Left renal cortex interstitium (tissue), 4 donors: ENCODE data around the gene UBE3C. TPM values are rescaled to one million over a fixed set of nuclear protein-coding genes. Genes with fewer than 3 reads are reported as not detected.
"Not testable (repeated sequence)": the region's sequence is repeated elsewhere in the genome, so short reads cannot be mapped to it uniquely, and the experiment has no call there.

Experiments used
- DNase-seq, 4 donors: peaks; one replicate each; pipeline ENCODE4 v3.0.0-alpha.2; 2013; ENCODE audit warnings: low read depth in 4 of 4, low spot score in 2 of 4, missing footprints in 1 of 4
- polyA plus RNA-seq, 4 donors: library from polyadenylated mRNA; unstranded; fragments of 120-200 nt; gene quantifications; one replicate each; pipeline ENCODE4 v1.2.1, GENCODE V29; 2013; ENCODE audit not compliant: insufficient read length in 4 of 4

UBE3C gene
- polyA plus RNA-seq, 4 donors, result 36.2 to 45.0 (median 44.2) TPM

DNA sequence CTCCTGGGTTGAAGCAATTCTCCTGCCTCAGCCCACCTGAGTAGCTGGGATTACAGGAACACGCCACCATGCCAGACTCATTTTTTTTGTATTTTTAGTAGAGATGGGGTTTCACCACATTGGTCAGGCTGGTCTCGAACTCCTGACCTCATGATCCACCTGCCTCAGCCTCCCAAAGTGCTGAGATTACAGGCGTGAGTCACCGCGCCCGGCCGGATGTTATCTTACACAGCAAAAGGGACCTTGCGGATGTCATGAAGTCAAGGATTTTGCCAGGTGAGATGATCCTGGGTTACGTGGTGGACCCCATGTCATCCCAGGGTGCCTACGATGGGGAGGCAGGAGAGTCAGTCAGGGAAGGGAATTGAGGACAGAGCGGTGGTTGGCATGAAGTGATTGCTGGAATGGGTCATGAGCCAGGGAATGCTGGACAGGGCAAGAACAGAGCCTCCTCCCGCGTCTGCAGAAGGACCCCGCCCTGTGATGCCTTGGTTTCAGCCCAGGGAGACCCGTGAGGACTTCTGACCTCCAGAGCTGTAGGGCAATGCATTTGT lies 8.7 kb upstream of the UBE3C start:
- no peak for DNase-seq

DNA sequence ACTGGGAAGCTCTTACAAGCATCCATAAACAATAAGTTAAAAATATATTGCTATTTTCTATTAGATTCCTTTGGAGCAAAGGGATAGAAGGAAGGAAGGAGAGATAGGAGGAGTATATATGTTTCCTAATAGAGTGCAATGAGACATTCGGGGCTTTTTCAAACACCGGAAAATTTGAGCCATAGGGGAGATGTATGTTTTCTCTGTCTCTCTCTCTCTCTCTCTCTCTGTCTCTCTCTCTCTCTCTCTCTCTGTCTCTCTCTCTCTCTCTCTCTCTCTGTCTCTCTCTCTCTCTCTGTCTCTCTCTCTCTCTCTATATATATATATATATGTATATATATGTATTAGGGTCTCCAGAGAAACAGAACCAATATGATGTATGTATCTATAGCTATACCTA lies 7.9 kb upstream of the UBE3C start:
- DNase-seq, result not testable (repeated sequence)

DNA sequence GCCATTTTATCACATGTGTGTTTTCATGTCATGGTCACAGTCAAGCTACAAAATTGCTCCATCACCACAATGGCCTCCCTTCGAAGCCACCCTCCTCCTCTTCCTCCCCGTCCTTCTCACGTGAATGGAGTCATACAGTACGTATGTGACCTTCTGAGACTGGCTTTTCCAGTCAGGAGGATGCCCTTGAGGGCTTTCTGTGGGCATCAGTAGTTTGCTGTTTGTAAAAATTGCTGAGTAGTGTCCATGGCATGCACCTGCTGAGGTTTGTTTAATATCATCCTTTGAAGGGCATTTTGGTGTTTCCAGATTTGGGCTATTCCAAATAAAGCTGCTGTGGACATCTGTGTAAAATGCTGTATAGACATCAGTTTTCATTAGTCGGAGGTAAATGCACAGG lies 5.9 kb upstream of the UBE3C start:
- DNase-seq, result no peak

DNA sequence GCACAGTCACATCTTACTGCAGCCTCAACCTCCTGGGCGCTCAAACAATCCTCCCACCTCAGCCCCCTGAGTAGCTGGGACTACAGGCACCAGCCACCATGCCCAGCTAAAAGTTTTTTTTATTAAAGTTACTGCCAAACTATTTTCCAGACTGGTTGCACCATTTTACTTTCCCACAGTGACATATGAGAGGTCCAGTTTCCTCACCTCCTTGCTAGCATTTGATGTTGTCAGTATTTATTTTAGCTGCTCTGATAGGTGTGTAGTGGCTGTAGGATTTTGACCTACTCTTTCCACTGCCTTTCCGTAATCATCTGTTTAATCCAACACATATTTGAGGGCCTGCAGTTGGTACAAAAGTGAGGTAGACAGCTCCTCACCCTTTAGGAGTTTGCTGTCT lies 5.4 kb upstream of the UBE3C start:
- DNase-seq, result no peak

DNA sequence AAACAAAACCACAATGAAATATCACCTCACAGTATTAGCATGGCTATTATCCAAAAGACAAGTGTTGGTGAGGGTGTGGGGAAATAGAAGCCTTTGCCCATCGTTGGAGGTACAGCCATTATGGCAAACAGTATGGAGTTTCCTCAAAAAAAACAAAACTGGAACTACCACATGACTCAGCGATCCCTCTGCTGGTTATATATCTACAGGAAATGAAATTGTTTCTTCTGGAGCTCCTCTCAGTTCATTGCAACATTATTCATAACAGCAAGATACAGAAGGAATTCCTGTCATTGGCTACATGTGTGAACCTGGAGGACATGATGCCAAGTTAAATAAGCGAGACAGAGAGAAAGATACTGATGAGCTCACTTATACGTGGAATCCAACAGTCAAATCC lies 2.4 kb upstream of the UBE3C start:
- no peak for DNase-seq

DNA sequence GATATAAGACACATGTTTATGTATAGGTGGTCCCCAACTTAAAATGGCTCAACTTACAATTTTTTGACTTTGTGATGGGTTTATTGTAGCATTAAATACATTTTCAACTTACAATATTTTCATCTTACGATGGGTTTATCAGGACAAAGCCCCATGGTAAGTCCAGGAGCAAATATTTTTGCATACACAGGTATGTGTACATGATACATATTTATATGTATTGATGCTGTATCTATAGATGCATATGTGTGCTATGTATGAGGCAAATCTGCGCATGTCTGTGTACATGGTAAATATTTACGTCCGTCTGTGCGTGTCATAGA lies 664 bp upstream of the UBE3C start:
- no peak for DNase-seq

DNA sequence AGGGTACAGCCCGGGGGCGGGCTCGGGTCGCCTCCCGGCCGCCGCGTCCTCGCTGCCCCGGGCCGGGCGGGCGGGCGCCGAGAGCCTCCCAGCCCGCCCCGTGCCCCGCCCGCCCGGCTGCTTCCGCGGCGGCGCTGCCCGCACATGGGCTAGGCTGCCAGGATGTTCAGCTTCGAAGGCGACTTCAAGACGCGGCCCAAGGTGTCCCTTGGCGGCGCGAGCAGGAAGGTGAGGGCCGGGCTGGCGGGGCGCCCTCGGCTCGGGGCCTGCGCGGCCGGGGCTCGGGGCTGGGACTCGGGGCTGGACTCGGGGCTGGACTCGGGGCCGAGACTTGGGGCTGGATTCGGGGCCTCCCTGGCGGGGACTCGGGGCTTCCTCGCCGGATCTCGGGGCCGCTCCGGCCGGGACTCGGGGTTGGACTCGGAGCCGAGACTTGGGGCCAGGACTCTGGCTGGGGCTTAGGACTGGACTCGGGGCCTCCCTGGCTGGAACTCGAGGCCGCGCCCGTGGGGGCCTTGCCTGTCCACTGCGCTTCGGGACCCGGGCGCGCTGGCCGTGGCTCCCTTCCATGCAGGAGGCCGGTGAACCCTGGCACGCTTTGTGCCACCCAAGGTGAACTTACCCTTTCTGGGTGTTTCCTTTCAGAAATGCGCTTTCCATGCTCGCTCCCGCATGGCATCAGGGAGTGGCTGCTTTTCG lies 534 bp downstream of the UBE3C start:
- DNase-seq, result no peak

DNA sequence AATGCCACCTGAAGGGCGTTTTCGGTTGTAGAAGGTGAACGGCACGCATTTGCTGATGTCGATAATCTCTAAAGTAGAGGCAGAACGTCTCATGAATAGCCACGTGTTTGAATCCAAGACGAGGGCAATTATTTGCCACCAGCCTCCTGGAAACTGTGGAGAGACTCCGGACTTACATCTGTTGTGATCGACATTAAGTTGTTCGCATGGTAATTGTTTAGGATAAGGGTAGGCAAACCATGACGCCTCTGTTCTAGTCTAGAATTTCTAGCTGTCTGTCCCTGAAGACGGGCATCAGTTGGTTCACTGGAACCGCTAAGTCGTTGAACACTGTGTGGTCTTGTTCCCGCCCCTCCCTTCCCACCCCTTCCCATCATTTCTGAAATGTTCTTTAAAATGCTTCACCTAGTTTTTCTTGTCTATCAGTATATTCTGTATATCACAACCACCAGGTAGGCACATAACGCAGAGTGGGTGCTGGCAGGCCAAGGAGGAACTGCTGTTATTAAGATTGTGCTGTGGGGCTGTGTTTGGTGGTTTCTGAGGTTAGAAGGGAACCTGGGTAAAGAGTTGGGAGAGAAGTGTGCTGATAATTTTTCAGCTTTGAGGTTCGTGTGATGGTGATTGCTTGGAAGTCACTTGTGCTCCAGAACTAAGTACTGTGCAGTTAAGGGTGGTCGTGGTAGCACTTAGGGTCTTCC lies 1.2 kb downstream of the UBE3C start:
- no peak for DNase-seq

DNA sequence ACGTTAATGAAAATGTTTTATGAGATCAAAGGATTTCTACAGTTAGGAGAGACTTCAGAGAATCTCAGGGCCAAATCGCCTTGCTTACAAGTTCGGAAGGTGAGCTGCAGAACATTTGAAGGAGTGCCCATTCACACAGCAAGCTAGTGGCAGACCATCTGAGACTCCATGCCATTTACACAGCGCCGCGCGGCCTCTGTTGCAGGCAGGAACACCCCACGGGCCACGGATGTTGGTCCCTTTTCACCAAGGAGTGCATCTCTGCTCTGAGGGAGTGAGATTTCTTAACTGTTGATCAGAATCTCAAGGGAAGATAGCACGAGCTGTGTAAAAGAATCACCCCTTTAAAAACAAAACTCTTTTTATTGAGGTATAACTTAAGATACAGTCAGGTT lies 1.8 kb downstream of the UBE3C start:
- DNase-seq, result no peak

DNA sequence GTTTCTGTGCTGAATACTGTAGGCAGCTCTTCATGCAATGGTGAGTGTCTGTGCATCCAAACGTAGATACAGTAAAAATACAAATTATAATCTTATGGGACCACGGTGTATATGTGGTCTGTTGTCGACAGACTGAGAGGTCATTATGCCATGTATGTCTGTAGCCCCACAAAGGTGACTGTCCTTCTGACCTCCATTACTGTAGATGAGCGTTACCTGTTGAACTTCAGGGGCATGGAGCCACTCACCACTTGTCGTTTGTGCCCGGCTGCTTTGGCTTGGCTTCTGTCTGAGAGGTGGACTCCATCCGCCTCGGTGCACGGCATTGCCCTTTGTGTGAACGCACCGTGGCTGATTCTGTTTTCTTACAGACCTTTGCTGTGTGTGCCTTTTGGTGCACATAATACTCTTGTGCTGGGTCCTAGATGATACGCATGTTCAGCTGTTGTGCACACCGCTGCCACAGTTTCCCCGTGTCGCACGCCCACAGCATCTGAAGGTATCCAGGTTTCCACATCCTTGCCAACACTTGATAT lies 2.9 kb downstream of the UBE3C start:
- no peak for DNase-seq

DNA sequence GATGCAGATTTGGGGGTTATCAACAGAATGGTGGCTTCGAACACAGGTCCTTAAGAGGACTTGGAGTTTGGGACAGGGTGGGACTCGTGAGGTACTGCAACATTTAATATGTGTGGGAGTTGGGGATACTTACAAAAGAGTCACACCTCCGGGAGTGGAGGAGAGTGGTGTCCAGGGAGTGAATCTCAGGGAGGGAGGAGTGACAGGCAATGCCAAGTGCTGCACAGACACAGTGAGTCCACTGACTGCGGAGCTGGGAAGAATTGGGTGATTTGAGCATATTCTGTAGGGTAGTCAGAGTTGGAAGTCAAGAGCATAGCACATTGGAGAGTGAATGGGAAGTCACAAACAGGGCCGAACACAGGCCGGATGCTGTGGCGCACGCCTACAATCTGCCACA lies 5.1 kb downstream of the UBE3C start:
- DNase-seq, result no peak

DNA sequence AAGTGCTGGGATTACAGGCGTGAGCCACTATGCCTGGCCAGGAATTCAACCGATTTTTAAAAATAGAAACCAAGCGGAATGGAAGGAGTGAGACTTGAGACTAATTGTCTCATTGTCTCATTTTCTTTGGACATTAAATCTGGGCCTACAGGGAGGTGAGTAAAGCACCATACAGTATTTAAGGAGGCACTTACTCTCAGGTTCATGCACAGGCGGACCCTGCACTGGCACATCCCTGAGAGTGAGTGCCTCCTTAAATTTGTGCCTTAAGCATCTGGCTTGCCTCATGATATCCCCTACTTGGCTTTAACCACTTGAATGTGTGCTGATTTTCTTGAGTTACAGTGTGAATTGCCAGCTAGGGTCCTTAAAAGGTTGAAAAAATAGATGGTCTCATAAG lies 10.6 kb downstream of the UBE3C start:
- no peak for DNase-seq

DNA sequence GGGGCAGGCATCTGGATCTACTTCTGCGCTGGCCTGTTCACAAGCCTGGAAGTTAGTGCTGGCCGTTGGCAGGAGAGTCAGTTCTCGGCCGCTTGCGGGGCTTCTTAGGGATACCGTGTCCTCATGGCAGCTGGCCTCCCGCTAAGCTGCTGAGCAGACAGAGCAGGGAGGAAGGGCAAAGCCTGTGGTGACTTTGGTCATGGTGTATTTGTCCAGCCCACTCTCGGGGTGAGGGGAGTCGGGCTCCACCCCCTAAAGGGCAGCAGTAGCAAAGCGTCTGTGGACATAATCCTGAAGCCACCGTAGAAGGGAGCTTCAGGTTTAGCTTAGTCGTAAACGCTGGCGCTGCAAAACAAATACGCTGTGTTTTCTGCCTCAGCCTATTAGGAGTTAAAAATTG lies 12.2 kb downstream of the UBE3C start:
- no peak for DNase-seq

DNA sequence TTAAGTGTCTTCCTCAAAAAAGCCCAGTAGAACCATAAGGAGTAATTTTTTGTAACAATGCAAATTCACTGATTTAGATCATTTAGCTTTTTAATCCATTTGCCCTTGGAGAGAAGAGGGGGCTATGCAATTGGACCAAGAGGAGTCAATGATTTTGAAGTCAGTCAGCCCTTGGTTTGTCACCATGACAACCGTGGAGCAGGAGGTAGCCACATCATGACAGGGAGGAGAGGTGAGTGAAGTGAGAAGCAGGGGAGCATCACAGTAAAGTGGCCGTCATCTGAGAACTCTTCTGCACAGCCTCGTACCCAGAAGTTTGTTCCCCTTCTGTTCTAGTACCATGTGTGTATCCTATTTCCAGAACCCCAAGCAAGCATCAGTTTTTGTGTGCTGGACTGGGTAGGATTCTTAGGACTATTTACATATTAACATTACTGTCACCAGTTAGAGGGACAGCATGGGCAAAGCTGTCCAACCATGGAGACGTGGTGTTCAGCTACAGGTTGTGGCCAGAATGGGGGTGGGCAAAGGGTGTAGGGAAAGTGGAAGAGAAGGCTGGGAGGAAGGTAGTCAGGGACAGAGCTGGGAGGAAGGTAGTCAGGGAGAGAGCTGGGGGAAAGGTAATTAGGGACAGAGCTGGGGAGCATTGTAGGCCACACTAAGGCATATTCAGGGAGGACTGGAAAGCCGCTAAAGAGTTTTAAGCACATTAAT lies 13.1 kb downstream of the UBE3C start:
- DNase-seq, result no peak

DNA sequence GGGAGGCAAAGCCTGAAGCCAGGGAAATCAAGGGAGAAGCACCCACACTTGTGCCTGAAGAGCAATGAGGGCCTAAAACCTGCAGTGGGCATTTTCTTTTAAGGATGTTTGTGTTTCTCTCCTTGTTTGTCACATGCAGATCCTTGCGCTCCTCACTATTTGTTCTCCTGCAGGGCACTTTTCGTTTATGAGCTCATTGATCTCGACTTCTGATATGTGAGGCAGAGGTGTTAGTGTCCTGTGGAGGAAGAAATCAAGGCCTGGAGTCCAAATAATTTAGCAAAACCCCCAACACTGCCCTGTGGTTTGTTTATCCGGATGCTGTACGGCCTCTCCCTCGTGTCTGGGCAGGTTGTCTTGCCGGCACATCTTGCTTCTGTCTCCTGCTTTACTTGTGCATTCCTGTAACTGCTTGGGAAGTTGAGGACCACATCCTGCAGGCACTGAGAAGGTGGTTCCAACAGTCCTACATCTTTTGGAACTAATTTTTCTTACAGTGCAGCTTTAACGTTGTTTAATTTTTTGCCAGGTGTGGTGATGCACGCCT lies 13.7 kb downstream of the UBE3C start:
- DNase-seq, result no peak

DNA sequence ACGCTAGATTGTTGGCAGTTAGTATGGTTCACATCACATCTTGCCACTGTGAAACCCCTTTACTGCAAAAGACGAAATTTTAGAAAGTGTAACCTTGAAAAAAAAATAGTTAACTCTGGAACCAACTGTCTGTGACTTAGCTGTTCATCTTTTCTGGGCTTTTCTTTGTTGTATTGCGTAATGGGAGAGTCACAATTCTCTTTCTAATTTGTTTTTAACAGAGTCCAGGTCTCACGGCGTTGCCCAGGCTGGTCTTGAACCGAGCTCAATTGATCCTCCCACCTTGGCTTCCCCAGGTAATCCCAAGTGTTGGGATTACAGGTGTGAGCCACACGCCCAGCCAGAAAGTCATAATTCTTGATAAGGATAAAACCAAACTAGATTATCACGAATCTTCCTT lies 14.5 kb downstream of the UBE3C start:
- no peak for DNase-seq

DNA sequence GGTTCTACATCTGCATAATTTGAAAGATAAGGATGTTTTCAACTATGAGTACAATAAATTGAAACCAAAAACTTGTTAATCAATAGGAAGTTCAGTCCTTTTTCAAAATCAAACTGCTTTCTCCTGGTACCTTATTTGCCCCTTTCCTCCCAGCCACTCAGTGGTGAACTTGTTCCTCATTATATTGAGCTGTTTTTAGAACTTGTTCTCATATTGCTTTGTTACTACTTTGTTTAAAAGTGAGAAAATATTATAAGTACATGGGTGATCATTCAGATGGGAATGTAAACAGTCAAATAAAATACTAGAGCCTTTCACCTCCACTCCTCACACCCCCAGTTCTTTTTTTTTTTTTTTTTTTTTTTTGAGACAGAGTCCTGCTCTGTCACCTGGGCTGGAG lies 17.2 kb downstream of the UBE3C start:
- no peak for DNase-seq

DNA sequence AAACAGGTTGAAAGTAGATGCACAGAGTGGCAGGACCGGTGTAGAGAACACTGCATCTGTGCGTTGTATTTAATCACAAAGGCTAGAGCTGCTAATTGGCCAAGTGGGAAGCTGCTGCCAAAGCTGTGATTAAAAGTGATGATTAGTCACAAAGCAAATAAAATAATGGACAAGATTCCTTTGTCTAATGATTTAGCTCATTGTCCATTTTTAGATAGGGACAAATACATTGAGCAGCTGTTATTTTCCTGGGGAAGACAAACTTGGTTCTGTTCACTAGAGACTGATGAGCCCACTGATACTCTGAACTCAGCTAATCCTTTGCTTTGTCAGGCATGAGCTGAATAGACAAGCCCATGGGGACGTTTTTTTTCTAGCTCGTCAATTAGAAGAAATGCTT lies 19.7 kb downstream of the UBE3C start:
- no peak for DNase-seq

DNA sequence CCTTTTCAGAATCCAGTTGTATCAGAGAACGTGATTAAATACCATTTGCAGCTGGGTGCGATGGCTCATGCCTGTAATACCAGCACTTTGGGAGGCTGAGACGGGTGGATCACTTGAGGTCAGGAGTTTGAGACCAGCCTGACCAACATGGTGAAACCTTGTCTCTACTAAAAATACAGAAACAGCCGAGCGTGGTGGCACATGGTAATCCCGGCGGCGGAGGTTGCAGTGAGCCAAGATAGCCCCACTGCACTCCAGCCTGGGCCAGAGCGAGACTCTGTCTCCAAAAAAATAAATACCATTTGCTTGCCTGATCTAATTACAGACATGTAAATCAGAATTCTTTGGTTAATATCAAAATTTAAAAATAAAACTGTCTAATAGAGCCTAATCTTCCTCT lies 20.8 kb downstream of the UBE3C start:
- not testable (repeated sequence) for DNase-seq

DNA sequence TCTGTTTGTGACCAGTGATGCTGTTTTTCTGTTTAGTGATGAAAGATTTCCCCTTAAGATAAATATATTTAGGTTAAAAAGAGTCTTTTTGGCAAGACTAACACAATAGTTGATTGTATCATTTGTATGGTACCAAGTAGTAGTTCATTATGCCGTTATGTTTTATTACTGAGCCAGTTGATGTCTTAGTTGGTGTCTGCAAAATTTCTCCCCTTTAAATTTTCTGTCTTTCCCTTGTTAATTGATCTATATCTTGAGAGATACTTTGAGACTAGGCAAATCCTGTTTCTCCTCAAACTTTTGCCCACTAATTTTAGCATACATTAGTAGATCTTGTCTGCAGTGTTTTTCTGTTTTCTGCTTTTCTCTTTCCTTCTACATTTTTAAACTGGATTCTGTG lies 21.7 kb downstream of the UBE3C start:
- no peak for DNase-seq

DNA sequence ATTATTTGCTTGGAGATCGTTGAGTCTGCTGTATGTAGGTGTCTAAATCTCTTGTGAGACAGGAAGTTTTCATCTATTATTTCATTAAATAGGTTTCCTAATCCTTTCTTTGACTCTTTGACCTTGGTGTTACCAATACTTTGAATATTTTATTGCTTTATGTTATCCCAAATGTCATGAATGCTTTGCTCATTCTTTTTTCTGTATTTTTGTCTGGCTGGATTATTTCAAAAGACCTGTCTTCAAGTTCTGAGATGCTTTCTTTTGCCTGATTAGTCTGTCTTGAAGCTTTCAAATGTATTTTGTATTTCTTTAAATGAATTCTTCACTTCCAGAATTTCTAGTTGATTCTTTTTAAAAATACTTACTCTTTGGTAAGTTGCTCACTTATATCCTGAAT lies 27.3 kb downstream of the UBE3C start:
- no peak for DNase-seq
